Measurements from ENCODE around the gene ZNF8. TPM values are rescaled to one million over a fixed set of nuclear protein-coding genes. Genes with fewer than 3 reads are reported as not detected.

The ZNF8 gene
- total and polyA plus RNA-seq, 2 of the 4 experiments (the other 2 are of a cell fraction): 2.1 to 3.9 TPM

GRCh38 chr19:58349590-58349989 is 70.8 kb downstream of the ZNF8 start:
- H2BK120ac ChIP-seq (ENCODE audit: low read depth, low read length): no peak overlapping the region
- H3K23ac ChIP-seq (ENCODE audit: low read depth, low read length): 0 out of 2 replicates have a peak overlapping the region, but pooled peaks have one; percentile 73
- no TSS peak for BruUV-seq (replicated peaks)
- dilution Hi-C loops (cut with HindIII; ENCODE audit: low sequenced_read_pairs, unreplicated experiment) (no loop called here), in situ Hi-C loops (cut with MboI; ENCODE audit: low sequenced_read_pairs) (no loop called here), intact Hi-C loops (cut with micrococcal nuclease) (no loop called here)
- H3K14ac ChIP-seq (replicated peaks; ENCODE audit: low read depth, low read length): no peak overlapping the region
- H3K4me2 ChIP-seq (ENCODE audit: low read depth, low read length): no peak overlapping the region
- peaks cover 11% of the 10 kb centered on the region; the same call in 1 of the 2 replicates for H3K36me3 ChIP-seq (ENCODE audit: control insufficient read depth, insufficient read depth, low read length)
- H2BK20ac ChIP-seq (ENCODE audit: low read depth, low read length): no peak overlapping the region
- H3K56ac ChIP-seq (ENCODE audit: extremely low read depth, insufficient read depth, low read length): no peak overlapping the region
- peaks cover 6% of the 10 kb centered on the region; the same call in 1 of the 2 replicates for H3K4me1 ChIP-seq (ENCODE audit: control insufficient read depth, insufficient read depth, low read length)
- H3K9me1 ChIP-seq (ENCODE audit: insufficient read depth, low read length): peaks cover 8% of the 10 kb centered on the region; the same call in 1 of the 2 replicates
- H2AK9ac ChIP-seq (replicated peaks; ENCODE audit: low read depth, low read length, poor library complexity): no peak overlapping the region
- H2AFZ ChIP-seq (replicated peaks; ENCODE audit: low read length, poor library complexity): no peak overlapping the region
- H2BK15ac ChIP-seq (ENCODE audit: low read depth, low read length): no peak overlapping the region
- no peaks in the 10 kb centered on the region for H3K27me3 ChIP-seq (ENCODE audit: control insufficient read depth, insufficient read depth, low read length)
- H3K18ac ChIP-seq (ENCODE audit: low read depth, low read length): no peak overlapping the region
- no peak overlapping the region for H2AK5ac ChIP-seq (ENCODE audit: low read depth, low read length)
- H4K91ac ChIP-seq (ENCODE audit: insufficient read depth, low read depth, low read length): no peak overlapping the region
- CTCF ChIA-PET: no interaction called here
- H3K9ac ChIP-seq (ENCODE audit: low read depth, low read length): no peak overlapping the region
- H3K79me1 ChIP-seq (ENCODE audit: low read depth in 1 of 2, low read length in 2 of 2): peaks cover 12 to 51% of the 10 kb centered on the region in 2 experiments
- WGBS, 2 experiments (ENCODE audit: extremely low coverage in 2 of 2, insufficient read length in 1 of 2): 62% methylated on average over 5 of the region's 8 CpGs; no CpG with 5 or more reads in 1 of the 2 experiments
- H3K4ac ChIP-seq (ENCODE audit: low read depth, low read length): no peak overlapping the region
- DNase-seq (no peak), ATAC-seq (ENCODE audit: low read depth) (no peak)
- H3K9me3 ChIP-seq (ENCODE audit: control insufficient read depth, insufficient read depth, low read length): no peaks in the 10 kb centered on the region
- H4K5ac ChIP-seq (ENCODE audit: low read depth, low read length): no peak overlapping the region
- POLR2A ChIA-PET (ENCODE audit: unreplicated experiment): interaction anchor here (0.7 kb wide), 1 partner anchor 13 kb away, joined by 3 read pairs; the partner anchor contains the start of gene ZNF497
- H4K8ac ChIP-seq (ENCODE audit: low read depth in 2 of 2, low read length in 2 of 2): no peak overlapping the region
- peaks cover 2% of the 10 kb centered on the region for H4K20me1 ChIP-seq (ENCODE audit: insufficient read depth, low read length)
- H3K4me3 ChIP-seq (ENCODE audit: insufficient read depth, low read depth, low read length): no peak overlapping the region
- H3K27ac ChIP-seq (ENCODE audit: insufficient read depth, low read length): no peak overlapping the region
- TF ChIP-seq, protein P1, sequence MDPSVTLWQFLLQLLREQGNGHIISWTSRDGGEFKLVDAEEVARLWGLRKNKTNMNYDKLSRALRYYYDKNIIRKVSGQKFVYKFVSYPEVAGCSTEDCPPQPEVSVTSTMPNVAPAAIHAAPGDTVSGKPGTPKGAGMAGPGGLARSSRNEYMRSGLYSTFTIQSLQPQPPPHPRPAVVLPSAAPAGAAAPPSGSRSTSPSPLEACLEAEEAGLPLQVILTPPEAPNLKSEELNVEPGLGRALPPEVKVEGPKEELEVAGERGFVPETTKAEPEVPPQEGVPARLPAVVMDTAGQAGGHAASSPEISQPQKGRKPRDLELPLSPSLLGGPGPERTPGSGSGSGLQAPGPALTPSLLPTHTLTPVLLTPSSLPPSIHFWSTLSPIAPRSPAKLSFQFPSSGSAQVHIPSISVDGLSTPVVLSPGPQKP (IDR thresholded peaks at IDR 0.05; ENCODE audit: borderline replicate concordance, low read depth, low read length): no peak
- no peak for TF ChIP-seq FOS (IDR thresholded peaks at IDR 0.05; ENCODE audit: low read depth, low read length)
- no peak for TF ChIP-seq POLR2A (IDR thresholded peaks at IDR 0.05; ENCODE audit: low read depth, low read length)
- no peak for TF ChIP-seq MXI1 (IDR thresholded peaks at IDR 0.05; ENCODE audit: borderline replicate concordance, low read depth, low read length)
- no peak for TF ChIP-seq RCOR1 (IDR thresholded peaks at IDR 0.05; ENCODE audit: insufficient replicate concordance, low read length)
- TF ChIP-seq MAZ (IDR thresholded peaks at IDR 0.05; ENCODE audit: borderline replicate concordance, low read depth, low read length): no peak
- no peak for TF ChIP-seq USF2 (IDR thresholded peaks at IDR 0.05; ENCODE audit: low read depth, low read length)
- TF ChIP-seq RAD21 (IDR thresholded peaks at IDR 0.05; ENCODE audit: low read length): no peak
- no peak for TF ChIP-seq NFE2L2 (IDR thresholded peaks at IDR 0.05; ENCODE audit: low read depth, low read length)
- TF ChIP-seq CEBPB (IDR thresholded peaks at IDR 0.05; ENCODE audit: low read depth, low read length): no peak
- TF ChIP-seq SMC3 (IDR thresholded peaks at IDR 0.05; ENCODE audit: low read depth, low read length): no peak
- no peak for TF ChIP-seq MAFK (IDR thresholded peaks at IDR 0.05; ENCODE audit: low read depth, low read length)
- no peak for TF ChIP-seq BHLHE40 (IDR thresholded peaks at IDR 0.05; ENCODE audit: low read depth, low read length)
- H2BK5ac ChIP-seq (ENCODE audit: low read depth, low read length, poor library complexity, severe bottlenecking): no peak overlapping the region
